Transverse colon (tissue), 4 donors: ENCODE data around the gene SOCS1. TPM values are rescaled to one million over a fixed set of nuclear protein-coding genes. Genes with fewer than 3 reads are reported as not detected.

Source experiments
- DNase-seq: peaks from one replicate; pipeline ENCODE4 v3.0.0-alpha.2; 2019
- H3K27ac ChIP-seq, 4 donors: fragments of 200-600 bp; sonication (generic); 2 replicates each; pipeline ENCODE4 v1.5.1; 2016 to 2018; ENCODE audit warnings: inconsistent platforms in 4 of 4
- H3K27me3 ChIP-seq: fragments of 200-600 bp; sonication (generic); 2 replicates; pipeline ENCODE4 v1.5.1; 2017; ENCODE audit warnings: inconsistent platforms
- H3K36me3 ChIP-seq, 4 donors: fragments of 200-600 bp; sonication (generic); 2 replicates each; pipeline ENCODE4 v1.5.1; 2017 to 2019; ENCODE audit warnings: inconsistent platforms in 4 of 4
- H3K4me1 ChIP-seq, 4 donors: fragments of 200-600 bp; sonication (generic); 2 replicates each; pipeline ENCODE4 v1.5.1; 2017 to 2020; ENCODE audit warnings: inconsistent platforms in 4 of 4
- H3K4me3 ChIP-seq, 4 donors: fragments of 200-600 bp; sonication (generic); 1 replicate in 1 of 4; 2 replicates in 3 of 4; pipeline versions ENCODE4 v1.5.1 to v1.6.1; 2017 to 2019; ENCODE audit warnings: inconsistent platforms in 4 of 4
- H3K9me3 ChIP-seq, 2 donors: fragments of 200-600 bp; sonication (generic); 2 replicates each; pipeline ENCODE4 v1.5.1; 2017 to 2019; ENCODE audit warnings: inconsistent platforms in 2 of 2
- CTCF ChIP-seq, 5 experiments: fragments of 200-600 bp in 3 of 5; fragments of 450-650 bp in 2 of 5; sonication (generic) in 3 of 5; IDR thresholded peaks; 1 replicate in 2 of 5; 2 replicates in 3 of 5; pipeline ENCODE4 v1.5.1; 2016 to 2017; ENCODE audit warnings: antibody characterized with exemption in 5 of 5, inconsistent platforms in 3 of 5, mild to moderate bottlenecking in 2 of 5, moderate library complexity in 1 of 5
- EP300 ChIP-seq: sonication (generic); formaldehyde crosslinking; IDR thresholded peaks from one replicate; pipeline ENCODE4 v1.6.1; 2017; ENCODE audit warnings: antibody characterized with exemption, low read depth
- POLR2A ChIP-seq: fragments of 450-650 bp; IDR thresholded peaks from one replicate; pipeline ENCODE4 v1.6.1; 2016; ENCODE audit warnings: antibody characterized with exemption, mild to moderate bottlenecking, moderate library complexity
- POLR2AphosphoS5 ChIP-seq, 3 donors: sonication (generic); formaldehyde crosslinking; IDR thresholded peaks; one replicate each; pipeline ENCODE4 v1.6.1; 2016; ENCODE audit warnings: antibody characterized with exemption in 3 of 3
- WGBS, 2 donors: methylation state at CpG; one replicate each; pipeline ENCODE4 v1.1.5; 2018; ENCODE audit warnings: low coverage in 1 of 2; 5-methylcytosine and 5-hydroxymethylcytosine counted together
- in situ Hi-C, 4 donors: fragments of 200-750 bp; cut with MboI; loops; one replicate each; pipeline versions ENCODE4 v1.15.0 to v1.15.1; 2017; ENCODE audit warnings: low sequenced_read_pairs in 3 of 4, low pct_ligation_motif_present in 1 of 4, low pct_unique_long_range_greater_than_20kb in 1 of 4
- intact Hi-C: fragments of 100-400 bp; cut with DNase I; formaldehyde crosslinking; loops from one replicate; pipeline ENCODE4 v1.15.1; 2023; ENCODE audit warnings: low total_unique reads
- total RNA-seq, 4 donors: library from RNA; depleted of rRNA; stranded (reverse); fragments of >200 nt; gene quantifications; one replicate each; pipeline ENCODE4 v1.1.0, GENCODE V29; 2016

The SOCS1 gene
- total RNA-seq, 4 donors from 2014 or later, result 2.2 to 17.6 (median 10.8) TPM

- 76 to 83% methylated on average over 6 to 16 of the region's 16 CpGs for WGBS, 2 donors
- no peaks in the 10 kb centered on the region for H3K27me3 ChIP-seq
- H3K4me3 ChIP-seq, result no peak overlapping the region
- peaks cover 0 to 3% of the 10 kb centered on the region in 2 donors for H3K9me3 ChIP-seq
- intact Hi-C loops, result no loop called here
- H3K4me1 ChIP-seq, result peaks cover 0 to 1% (median 0%) of the 10 kb centered on the region in 4 donors
- TF ChIP-seq EP300 (no peak), POLR2AphosphoS5 (IDR thresholded peaks at IDR 0.05) (no peak), CTCF (IDR thresholded peaks at IDR 0.05) (no peak), POLR2A (no peak)
- H3K27ac ChIP-seq, result no peak overlapping the region
- H3K36me3 ChIP-seq, result no peaks in the 10 kb centered on the region
- in situ Hi-C loops, result no loop called here
- no peak for DNase-seq
Observed at GRCh38 chr16:11211061-11211976, 44.7 kb downstream of the SOCS1 start.

- no peak overlapping the region for H3K27ac ChIP-seq
- no peak overlapping the region for H3K4me3 ChIP-seq
- no peak for DNase-seq
- no peaks in the 10 kb centered on the region for H3K27me3 ChIP-seq
- H3K4me1 ChIP-seq, result peaks cover 0 to 12% (median 6%) of the 10 kb centered on the region in 4 donors
- intact Hi-C loops, result no loop called here
- no peaks in the 10 kb centered on the region for H3K36me3 ChIP-seq
- 87 to 91% methylated on average over 4 to 11 of the region's 11 CpGs for WGBS, 2 donors
- TF ChIP-seq CTCF (IDR thresholded peaks at IDR 0.05) (no peak), EP300 (no peak), POLR2AphosphoS5 (IDR thresholded peaks at IDR 0.05) (no peak), POLR2A (no peak)
- in situ Hi-C loops, result no loop called here
- no peaks in the 10 kb centered on the region for H3K9me3 ChIP-seq
Observed at GRCh38 chr16:11210260-11210659, 45.7 kb downstream of the SOCS1 start.

- intact Hi-C loops, result no loop called here
- H3K27me3 ChIP-seq, result no peaks in the 10 kb centered on the region
- WGBS, 2 donors, result 67 to 76% methylated on average over 4 to 9 of the region's 9 CpGs
- no peak overlapping the region for H3K27ac ChIP-seq
- peaks cover 0 to 14% (median 6%) of the 10 kb centered on the region in 4 donors for H3K4me1 ChIP-seq
- DNase-seq, result no peak
- H3K36me3 ChIP-seq, result no peaks in the 10 kb centered on the region
- TF ChIP-seq EP300, result no peak
- no peak for TF ChIP-seq POLR2A
- TF ChIP-seq POLR2AphosphoS5 (IDR thresholded peaks at IDR 0.05), result no peak
- TF ChIP-seq CTCF (IDR thresholded peaks at IDR 0.05), result no peak
- in situ Hi-C loops, result no loop called here
- no peak overlapping the region for H3K4me3 ChIP-seq
- no peaks in the 10 kb centered on the region for H3K9me3 ChIP-seq
Observed at GRCh38 chr16:11208916-11209665, 46.9 kb downstream of the SOCS1 start.

GRCh38 chr16:11207646-11208045, 48.4 kb downstream of the SOCS1 start:
- Histone ChIP-seq H3K36me3 (no peaks in the 10 kb centered on the region), H3K9me3 (no peaks in the 10 kb centered on the region), H3K4me1 (peaks cover 0 to 14% (median 6%) of the 10 kb centered on the region in 4 donors), H3K27me3 (no peaks in the 10 kb centered on the region), H3K4me3 (no peak overlapping the region), H3K27ac (no peak overlapping the region)
- WGBS, 2 donors, result 95% methylated on average over 3 of the region's 3 CpGs; no CpG with 5 or more reads in 1 of the 2 donors
- no peak for TF ChIP-seq POLR2AphosphoS5 (IDR thresholded peaks at IDR 0.05)
- intact Hi-C loops (no loop called here), in situ Hi-C loops (no loop called here)
- no peak for DNase-seq
